Thyroid gland (tissue), 4 donors: ENCODE results near the gene KCNQ1. TPM values are rescaled to one million over a fixed set of nuclear protein-coding genes. Genes with fewer than 3 reads are reported as not detected.

ENCODE experiments used
- DNase-seq, 2 donors: peaks; one replicate each; pipeline ENCODE4 v3.0.0-alpha.2; 2019
- H3K27ac ChIP-seq, 3 donors: fragments of 200-600 bp; sonication (generic); 1 replicate in 2 of 3; 2 replicates in 1 of 3; pipeline ENCODE4 v1.5.1; 2016 to 2019; ENCODE audit warnings: mild to moderate bottlenecking in 1 of 3, moderate library complexity in 1 of 3
- H3K27me3 ChIP-seq: fragments of 200-600 bp; sonication (generic); one replicate; pipeline ENCODE4 v1.5.1; 2019
- H3K36me3 ChIP-seq, 2 donors: fragments of 200-600 bp; sonication (generic); one replicate each; pipeline ENCODE4 v1.5.1; 2016 to 2019
- H3K4me1 ChIP-seq, 2 donors: fragments of 200-600 bp; sonication (generic); one replicate each; pipeline ENCODE4 v1.5.1; 2017 to 2019
- H3K4me3 ChIP-seq, 3 donors: fragments of 200-600 bp; sonication (generic); replicated peaks in 1 of 3; 1 replicate in 2 of 3; 2 replicates in 1 of 3; pipeline ENCODE4 v1.5.1; 2016; ENCODE audit warnings: mild to moderate bottlenecking in 1 of 3
- H3K9me3 ChIP-seq: fragments of 200-600 bp; sonication (generic); one replicate; pipeline ENCODE4 v1.5.1; 2017
- CTCF ChIP-seq, 6 experiments: fragments of 200-600 bp in 3 of 6; fragments of 450-650 bp in 3 of 6; sonication (generic) in 3 of 6; IDR thresholded peaks; one replicate each; pipeline ENCODE4 v1.5.1; 2016 to 2019; ENCODE audit warnings: antibody characterized with exemption in 6 of 6, mild to moderate bottlenecking in 2 of 6, inconsistent platforms in 1 of 6, moderate library complexity in 1 of 6
- POLR2A ChIP-seq, 2 donors: fragments of 450-650 bp; IDR thresholded peaks; one replicate each; pipeline ENCODE4 v1.6.1; 2017; ENCODE audit warnings: antibody characterized with exemption in 2 of 2, mild to moderate bottlenecking in 2 of 2, moderate library complexity in 1 of 2
- WGBS, 2 donors: methylation state at CpG; one replicate each; pipeline ENCODE4 v1.1.5; 2017; 5-methylcytosine and 5-hydroxymethylcytosine counted together
- intact Hi-C: fragments of 100-400 bp; cut with DNase I; formaldehyde crosslinking; loops from one replicate; pipeline ENCODE4 v1.15.1; 2023
- total RNA-seq, 4 donors: library from RNA; depleted of rRNA; stranded (reverse); fragments of >200 nt; gene quantifications; one replicate each; pipeline ENCODE4 v1.2.3, GENCODE V29; 2016

KCNQ1 gene
- total RNA-seq, 4 donors from 2014 or later: 51.3 to 103 (median 97.8) TPM

- intact Hi-C loops: no loop called here
- Histone ChIP-seq H3K36me3 (no peaks in the 10 kb centered on the region), H3K4me1 (peaks cover 0 to 2% of the 10 kb centered on the region in 2 donors), H3K9me3 (no peaks in the 10 kb centered on the region), H3K27ac (no peak overlapping the region), H3K27me3 (no peaks in the 10 kb centered on the region), H3K4me3 (no peak overlapping the region)
- no peak for TF ChIP-seq CTCF (IDR thresholded peaks at IDR 0.05)
- TF ChIP-seq POLR2A (IDR thresholded peaks at IDR 0.05): no peak
- 94 to 96% methylated on average over 3 of the region's 3 CpGs for WGBS, 2 donors
- no peak for DNase-seq
Observed at GRCh38 chr11:2765491-2765890, 320.7 kb downstream of the KCNQ1 start.

- H3K9me3 ChIP-seq: no peaks in the 10 kb centered on the region
- no peaks in the 10 kb centered on the region for H3K27me3 ChIP-seq
- no peaks in the 10 kb centered on the region for H3K4me1 ChIP-seq
- no peaks in the 10 kb centered on the region for H3K36me3 ChIP-seq
- WGBS, 2 donors: 48 to 55% methylated on average over 4 of the region's 4 CpGs
- DNase-seq: peak in 1 of 2 donors; percentile 14
- no peak overlapping the region for H3K4me3 ChIP-seq
- intact Hi-C loops: no loop called here
- TF ChIP-seq POLR2A (IDR thresholded peaks at IDR 0.05) (no peak), CTCF (IDR thresholded peaks at IDR 0.05) (no peak)
- H3K27ac ChIP-seq: no peak overlapping the region
Observed at GRCh38 chr11:2766166-2766565, 321.4 kb downstream of the KCNQ1 start.

- Histone ChIP-seq H3K4me1 (no peaks in the 10 kb centered on the region), H3K9me3 (no peaks in the 10 kb centered on the region), H3K36me3 (no peaks in the 10 kb centered on the region), H3K4me3 (no peak overlapping the region), H3K27ac (no peak overlapping the region), H3K27me3 (no peaks in the 10 kb centered on the region)
- no peak for DNase-seq
- TF ChIP-seq POLR2A (IDR thresholded peaks at IDR 0.05) (no peak), CTCF (IDR thresholded peaks at IDR 0.05) (no peak)
- WGBS, 2 donors: 93 to 94% methylated on average over 5 of the region's 5 CpGs
- intact Hi-C loops: no loop called here
Observed at GRCh38 chr11:2767071-2767470, 322.3 kb downstream of the KCNQ1 start.

GRCh38 chr11:2767801-2768200, 323.0 kb downstream of the KCNQ1 start:
- intact Hi-C loops: no loop called here
- H3K36me3 ChIP-seq: no peaks in the 10 kb centered on the region
- TF ChIP-seq CTCF (IDR thresholded peaks at IDR 0.05): no peak
- no peak for TF ChIP-seq POLR2A (IDR thresholded peaks at IDR 0.05)
- H3K4me1 ChIP-seq: no peaks in the 10 kb centered on the region
- no peak overlapping the region for H3K4me3 ChIP-seq
- no peak for DNase-seq
- no peaks in the 10 kb centered on the region for H3K9me3 ChIP-seq
- no peaks in the 10 kb centered on the region for H3K27me3 ChIP-seq
- no peak overlapping the region for H3K27ac ChIP-seq
- 85 to 94% methylated on average over 8 of the region's 8 CpGs for WGBS, 2 donors

GRCh38 chr11:2768471-2769408, 323.9 kb downstream of the KCNQ1 start:
- TF ChIP-seq CTCF (IDR thresholded peaks at IDR 0.05): no peak
- TF ChIP-seq POLR2A (IDR thresholded peaks at IDR 0.05): no peak
- no peak overlapping the region for H3K27ac ChIP-seq
- H3K9me3 ChIP-seq: no peaks in the 10 kb centered on the region
- WGBS, 2 donors: 91 to 95% methylated on average over 6 to 14 of the region's 14 CpGs
- H3K4me1 ChIP-seq: no peaks in the 10 kb centered on the region
- no peaks in the 10 kb centered on the region for H3K36me3 ChIP-seq
- intact Hi-C loops: no loop called here
- no peak overlapping the region for H3K4me3 ChIP-seq
- H3K27me3 ChIP-seq: no peaks in the 10 kb centered on the region
- DNase-seq: no peak
